ENCODE results near the gene PPP2R3A.
A peak's percentile ranks its signal among the peaks of the same experiment; 100 is the strongest.
"Not testable (repeated sequence)": the region's sequence is repeated elsewhere in the genome, so short reads cannot be mapped to it uniquely, and the experiment has no call there.

PPP2R3A gene

DNA sequence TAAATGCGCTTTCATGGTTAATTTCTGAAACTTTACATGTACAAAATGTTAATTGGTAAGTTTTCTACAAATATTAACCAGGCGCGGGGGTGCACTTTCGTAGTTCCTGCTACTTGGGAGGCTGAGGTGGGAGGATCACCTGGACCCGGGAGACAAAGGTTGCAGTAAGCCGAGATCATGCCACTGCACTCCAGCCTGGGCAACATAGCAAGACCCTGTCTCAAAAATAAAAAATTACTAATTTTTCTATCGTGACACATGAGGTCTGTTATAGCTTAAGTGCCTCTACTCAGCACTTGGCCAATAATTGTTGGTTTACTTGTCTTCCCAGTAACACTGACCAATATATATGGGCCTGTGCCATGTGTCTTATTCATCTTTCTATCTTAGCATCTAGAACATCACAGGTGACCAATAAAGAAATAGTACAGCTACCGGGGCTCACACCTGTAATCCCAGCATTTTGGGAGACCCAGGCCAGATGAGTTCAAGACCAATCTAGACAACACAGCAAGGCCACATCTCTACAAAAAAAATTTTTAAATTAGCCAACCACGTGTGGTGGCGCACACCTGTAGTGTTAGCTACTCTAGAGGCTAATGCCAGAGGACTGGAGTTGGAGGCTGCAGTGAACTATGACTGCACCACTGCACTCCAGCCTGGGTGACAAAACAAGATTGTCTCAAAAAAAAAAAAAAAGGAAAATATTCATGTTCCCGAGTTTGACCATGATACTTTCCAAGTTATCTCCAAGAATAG, 224.5 kb downstream of the PPP2R3A start:
- TF ChIP-seq, protein P1, sequence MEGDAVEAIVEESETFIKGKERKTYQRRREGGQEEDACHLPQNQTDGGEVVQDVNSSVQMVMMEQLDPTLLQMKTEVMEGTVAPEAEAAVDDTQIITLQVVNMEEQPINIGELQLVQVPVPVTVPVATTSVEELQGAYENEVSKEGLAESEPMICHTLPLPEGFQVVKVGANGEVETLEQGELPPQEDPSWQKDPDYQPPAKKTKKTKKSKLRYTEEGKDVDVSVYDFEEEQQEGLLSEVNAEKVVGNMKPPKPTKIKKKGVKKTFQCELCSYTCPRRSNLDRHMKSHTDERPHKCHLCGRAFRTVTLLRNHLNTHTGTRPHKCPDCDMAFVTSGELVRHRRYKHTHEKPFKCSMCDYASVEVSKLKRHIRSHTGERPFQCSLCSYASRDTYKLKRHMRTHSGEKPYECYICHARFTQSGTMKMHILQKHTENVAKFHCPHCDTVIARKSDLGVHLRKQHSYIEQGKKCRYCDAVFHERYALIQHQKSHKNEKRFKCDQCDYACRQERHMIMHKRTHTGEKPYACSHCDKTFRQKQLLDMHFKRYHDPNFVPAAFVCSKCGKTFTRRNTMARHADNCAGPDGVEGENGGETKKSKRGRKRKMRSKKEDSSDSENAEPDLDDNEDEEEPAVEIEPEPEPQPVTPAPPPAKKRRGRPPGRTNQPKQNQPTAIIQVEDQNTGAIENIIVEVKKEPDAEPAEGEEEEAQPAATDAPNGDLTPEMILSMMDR (IDR thresholded peaks at IDR 0.05; ENCODE audit: insufficient read depth, missing control alignments), result no peak
- no peak for FAIRE-seq
- no peak for DNase-seq (ENCODE audit: insufficient read length, low spot score)

DNA sequence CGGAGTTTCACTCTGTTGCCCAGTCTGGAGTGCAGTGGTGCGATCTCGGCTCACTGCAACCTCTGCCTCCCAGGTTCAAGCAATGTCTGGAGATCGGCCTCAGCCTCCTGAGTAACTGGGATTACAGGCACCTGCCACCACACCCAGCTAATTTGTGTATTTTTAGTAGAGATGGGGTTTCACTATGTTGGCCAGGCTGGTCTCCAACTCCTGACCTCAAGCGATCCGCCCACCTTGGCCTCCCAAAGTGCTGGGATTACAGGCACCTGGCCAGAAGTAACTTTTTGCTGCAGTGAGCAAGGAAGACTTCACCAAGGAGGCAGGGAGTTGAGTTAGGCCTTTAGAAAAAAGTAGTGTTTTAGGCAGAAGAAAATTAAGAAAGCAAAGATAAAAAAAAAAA, 226.7 kb downstream of the PPP2R3A start:
- not testable (repeated sequence) for FAIRE-seq; DNase-seq (ENCODE audit: insufficient read length, low spot score)

DNA sequence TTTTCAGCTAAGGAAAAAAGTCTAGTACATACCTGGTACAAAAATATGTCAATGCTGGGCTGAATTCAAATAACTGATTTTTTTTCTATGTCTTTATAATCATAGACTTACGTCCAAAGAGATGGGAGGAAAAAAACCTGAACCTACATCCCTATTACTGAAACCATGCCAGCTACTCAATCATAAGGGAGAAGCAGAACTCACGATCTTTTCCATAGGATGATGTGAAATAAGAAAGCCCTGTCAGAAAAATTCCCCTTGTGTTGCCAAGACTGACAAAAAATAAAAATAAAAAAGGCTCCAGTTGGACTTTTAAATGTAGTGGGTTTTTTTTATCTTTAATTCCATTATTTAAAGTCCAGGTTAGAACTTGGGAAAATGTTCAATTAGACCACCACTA, 227.3 kb downstream of the PPP2R3A start:
- TF ChIP-seq, protein P1 (IDR thresholded peaks at IDR 0.05; ENCODE audit: insufficient read depth, missing control alignments), result no peak
- FAIRE-seq, result no peak

DNA sequence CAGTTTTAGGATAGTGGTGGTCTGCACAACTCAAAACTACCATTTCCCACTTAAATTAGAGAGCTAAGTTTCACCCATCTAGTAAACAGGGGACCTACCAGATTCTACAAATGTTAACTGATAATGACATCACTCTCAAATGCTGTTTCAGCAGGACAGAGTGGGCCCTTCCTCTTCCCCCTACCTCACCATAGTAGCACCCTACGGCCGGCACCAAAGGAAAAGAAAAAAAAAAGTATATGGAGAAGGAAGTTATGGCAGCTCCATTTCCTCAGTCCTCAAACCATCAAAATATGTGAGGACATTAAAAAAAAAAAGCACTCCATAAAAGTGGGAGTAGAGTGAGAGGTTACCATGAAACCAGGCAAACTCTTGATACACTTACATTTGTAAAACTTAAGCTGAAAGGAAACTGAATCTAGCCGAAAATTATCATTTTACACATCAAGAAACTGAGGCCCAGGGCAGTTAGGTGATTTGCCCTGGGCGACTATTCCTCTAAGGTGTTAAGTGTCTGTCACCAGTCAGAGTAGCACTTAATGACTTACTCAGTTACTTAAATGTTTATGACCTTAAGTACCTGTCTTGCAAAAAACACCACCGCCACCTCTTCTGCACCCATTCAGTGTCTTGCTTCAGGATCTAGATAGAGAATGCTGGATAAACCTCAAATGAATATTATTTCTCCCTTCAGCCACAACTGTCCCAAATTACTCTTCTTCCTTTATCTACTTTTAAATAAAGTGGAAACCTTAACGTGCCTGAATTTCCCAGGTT, 227.9 kb downstream of the PPP2R3A start:
- DNase-seq (ENCODE audit: insufficient read length, low spot score), result no peak
- FAIRE-seq, result no peak
- TF ChIP-seq, protein P1 (IDR thresholded peaks at IDR 0.05; ENCODE audit: insufficient read depth, missing control alignments), result no peak

More for the DNA sequence above, 227.3 kb downstream of the PPP2R3A start:
- DNase-seq (ENCODE audit: insufficient read length, low spot score), result no peak

DNA sequence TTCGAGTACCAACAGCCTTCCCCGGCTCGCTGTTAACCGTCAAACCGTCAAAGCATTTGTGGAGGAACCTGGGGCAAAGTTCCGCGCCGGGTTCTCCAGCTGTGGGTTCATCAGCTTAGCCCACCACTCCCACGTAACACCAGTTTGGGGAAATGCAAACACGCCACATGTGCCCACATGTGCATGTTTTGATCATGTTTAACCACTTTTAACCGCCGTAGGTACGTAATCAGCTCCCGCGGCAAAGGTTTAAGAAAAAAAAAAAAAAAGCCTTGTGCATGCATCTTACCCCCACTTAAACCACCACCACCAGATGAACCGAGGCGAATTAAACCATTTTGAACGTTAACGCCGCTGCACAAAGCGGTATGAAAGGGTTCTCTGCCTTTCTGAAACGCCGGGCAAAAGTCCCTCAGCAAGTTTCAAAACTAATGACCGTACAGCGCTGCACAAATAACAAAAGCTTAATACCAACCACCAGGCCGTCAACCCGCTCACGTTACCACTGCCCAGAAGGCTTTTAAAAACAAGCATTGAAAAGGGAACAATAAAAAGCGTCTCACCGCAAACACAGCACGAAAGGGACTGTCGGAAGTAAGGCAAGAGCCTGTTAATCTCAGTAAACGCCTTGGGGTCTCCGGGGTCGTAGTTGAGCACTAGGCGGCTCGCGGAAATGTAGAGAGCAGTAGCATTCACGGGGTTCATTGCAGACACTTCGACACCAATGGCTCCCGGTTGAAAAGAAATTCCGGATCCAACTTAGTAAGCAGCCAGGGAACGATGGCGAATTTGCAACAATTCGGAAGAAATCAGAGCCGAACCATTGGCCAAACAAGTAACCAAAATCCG, 229.1 kb downstream of the PPP2R3A start:
- FAIRE-seq, result no peak
- TF ChIP-seq, protein P1 (IDR thresholded peaks at IDR 0.05; ENCODE audit: insufficient read depth, missing control alignments), result no peak
- no peak for DNase-seq (ENCODE audit: insufficient read length, low spot score)

DNA sequence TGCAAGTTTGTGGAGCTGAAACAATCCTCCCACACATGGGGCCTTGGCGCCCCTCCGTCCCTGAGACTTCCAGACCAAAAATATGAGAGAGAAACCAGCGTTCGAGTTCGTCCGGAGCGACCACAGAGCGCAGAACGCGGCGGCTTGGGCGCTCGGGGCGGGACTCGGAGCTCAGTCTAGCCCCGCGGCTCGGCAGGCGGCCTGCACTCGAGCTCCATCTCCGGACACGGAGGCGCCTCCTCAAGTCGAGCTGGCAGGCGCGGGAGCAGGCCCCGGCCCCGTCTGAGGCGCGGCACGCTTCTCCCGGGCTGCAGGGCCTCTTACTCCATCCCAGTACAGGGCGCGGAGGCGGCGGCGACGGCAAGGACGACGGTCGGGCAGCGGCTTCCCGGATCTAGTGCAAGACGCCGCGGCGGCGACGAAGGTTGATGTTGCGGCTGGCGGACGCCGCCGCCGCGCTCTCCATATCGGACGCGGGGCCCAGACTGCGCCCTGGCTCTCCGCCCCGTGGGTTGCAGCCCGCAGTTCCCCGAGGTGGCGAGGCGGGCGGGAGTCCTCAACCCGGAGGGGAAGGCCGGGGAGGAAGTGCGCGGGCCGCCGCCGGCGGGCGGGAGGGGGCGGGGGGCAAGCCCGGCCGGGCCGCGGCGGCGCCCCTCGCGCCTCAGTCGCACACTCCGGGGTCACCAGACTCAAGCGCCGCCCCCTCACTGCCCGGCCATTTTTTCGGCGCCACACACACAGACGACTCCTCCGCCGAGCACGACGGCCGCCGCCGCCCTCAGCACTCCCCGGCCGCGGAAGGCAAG, 229.9 kb downstream of the PPP2R3A start:
- TF ChIP-seq, protein P1 (IDR thresholded peaks at IDR 0.05; ENCODE audit: insufficient read depth, missing control alignments), result no peak
- FAIRE-seq, result no peak
- peak; percentile 47 for DNase-seq (ENCODE audit: insufficient read length, low spot score)

DNA sequence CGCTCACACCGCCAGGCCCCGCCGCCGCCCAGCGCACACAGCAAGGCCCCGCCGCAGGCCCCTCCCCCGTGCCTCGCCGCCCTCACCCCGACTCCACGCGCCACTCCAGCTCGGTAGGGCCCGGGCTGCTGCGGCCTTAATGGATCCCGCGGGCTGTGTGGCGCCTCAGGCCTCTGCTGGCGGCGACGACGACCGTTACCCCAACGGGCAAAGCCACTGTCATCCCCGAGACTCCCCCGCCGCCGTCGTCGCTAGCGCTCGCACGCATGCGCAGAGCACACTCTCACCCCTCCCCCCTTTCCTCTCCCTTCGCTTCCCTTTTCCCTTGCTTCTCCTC, 230.5 kb downstream of the PPP2R3A start, which contains the start of gene MSL2:
Gene MSL2 (minus strand): TSS at position 272 of the 337 bp plus-strand sequence. CDS start 1,222 bp downstream, outside the sequence.
- no peak for FAIRE-seq
- TF ChIP-seq, protein P1 (IDR thresholded peaks at IDR 0.05; ENCODE audit: insufficient read depth, missing control alignments), result no peak
- DNase-seq (ENCODE audit: insufficient read length, low spot score), result no peak

Measured in D721Med (cell line).